HEK293T (cell line): ENCODE data around the gene STK36.

Source experiments
- ARNT ChIP-seq: fragments of 450-650 bp; IDR thresholded peaks from 2 replicates; pipeline ENCODE4 v1.6.1; 2017; ENCODE audit warnings: mild to moderate bottlenecking
- BHLHE40 ChIP-seq: fragments of 450-650 bp; IDR thresholded peaks from 2 replicates; pipeline ENCODE4 v1.6.1; 2016; ENCODE audit warnings: mild to moderate bottlenecking, moderate library complexity, borderline replicate concordance
- ELF4 ChIP-seq: fragments of 450-650 bp; IDR thresholded peaks from 2 replicates; pipeline ENCODE4 v1.6.1; 2017; ENCODE audit warnings: antibody characterized with exemption
- FOXA1 ChIP-seq: fragments of 450-650 bp; IDR thresholded peaks from 2 replicates; pipeline ENCODE4 v1.6.1; 2016; ENCODE audit warnings: mild to moderate bottlenecking
- FOXM1 ChIP-seq: fragments of 450-650 bp; IDR thresholded peaks from 2 replicates; pipeline ENCODE4 v1.6.1; 2017; ENCODE audit warnings: mild to moderate bottlenecking, borderline replicate concordance
- HDGF ChIP-seq: fragments of 450-650 bp; IDR thresholded peaks from 2 replicates; pipeline ENCODE4 v1.6.1; 2017; ENCODE audit warnings: antibody characterized with exemption, borderline replicate concordance
- NFRKB ChIP-seq: fragments of 450-650 bp; IDR thresholded peaks from 2 replicates; pipeline ENCODE4 v1.6.1; 2016; ENCODE audit warnings: mild to moderate bottlenecking, moderate library complexity
- PKNOX1 ChIP-seq: fragments of 450-650 bp; IDR thresholded peaks from 2 replicates; pipeline ENCODE4 v1.6.1; 2016
- SP1 ChIP-seq: fragments of 450-650 bp; IDR thresholded peaks from 2 replicates; pipeline ENCODE4 v1.6.1; 2017
- SUZ12 ChIP-seq: fragments of 450-650 bp; IDR thresholded peaks from 2 replicates; pipeline ENCODE4 v1.6.1; 2016; ENCODE audit warnings: mild to moderate bottlenecking
- TARDBP ChIP-seq: fragments of 450-650 bp; IDR thresholded peaks from 2 replicates; pipeline ENCODE4 v1.6.1; 2016

- TF ChIP-seq ELF4 (no peak), TARDBP (no peak), PKNOX1 (no peak), NFRKB (no peak), SP1 (no peak), FOXM1 (no peak), BHLHE40 (no peak), ARNT (no peak), FOXA1 (no peak), SUZ12 (no peak), HDGF (no peak)
Observed at GRCh38 chr2:218720048-218721041, 48.5 kb downstream of the STK36 start.
